GM18519 (cell line): Measurements from ENCODE around the gene GRK1.
"Not testable (repeated sequence)": the region's sequence is repeated elsewhere in the genome, so short reads cannot be mapped to it uniquely, and the experiment has no call there.

ENCODE experiments used
- ATAC-seq: cut with Tn5 transposase; IDR thresholded peaks from one replicate; pipeline ENCODE4 v1.9.1; 2021; ENCODE audit warnings: mild to moderate bottlenecking, moderate library complexity; ENCODE audit not compliant: unreplicated experiment, low FRiP score

Gene GRK1

DNA sequence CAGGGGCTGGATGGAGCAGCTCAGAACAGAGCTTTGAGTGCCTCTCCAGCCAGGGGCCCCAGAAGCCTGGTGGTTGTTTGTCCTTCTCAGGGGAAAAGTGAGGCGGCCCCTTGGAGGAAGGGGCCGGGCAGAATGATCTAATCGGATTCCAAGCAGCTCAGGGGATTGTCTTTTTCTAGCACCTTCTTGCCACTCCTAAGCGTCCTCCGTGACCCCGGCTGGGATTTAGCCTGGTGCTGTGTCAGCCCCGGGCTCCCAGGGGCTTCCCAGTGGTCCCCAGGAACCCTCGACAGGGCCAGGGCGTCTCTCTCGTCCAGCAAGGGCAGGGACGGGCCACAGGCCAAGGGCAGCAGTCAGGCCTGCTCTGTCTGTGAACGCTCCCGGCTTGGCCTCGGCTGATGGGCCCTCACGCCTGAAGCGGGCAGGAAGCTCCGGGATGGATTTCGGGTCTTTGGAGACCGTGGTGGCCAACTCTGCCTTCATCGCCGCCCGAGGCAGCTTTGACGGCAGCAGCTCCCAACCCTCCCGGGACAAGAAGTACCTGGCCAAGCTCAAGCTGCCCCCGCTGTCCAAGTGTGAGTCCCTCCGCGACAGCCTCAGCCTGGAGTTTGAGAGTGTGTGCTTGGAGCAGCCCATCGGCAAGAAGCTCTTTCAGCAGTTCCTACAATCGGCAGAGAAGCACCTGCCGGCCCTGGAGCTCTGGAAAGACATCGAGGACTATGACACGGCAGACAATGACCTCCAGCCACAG lies at the start of gene GRK1:
Gene GRK1, plus strand, starts transcription at position 269 of the 751 bp plus-strand sequence. Its CDS starts 168 bp downstream, at position 437.
- ATAC-seq: no peak

DNA sequence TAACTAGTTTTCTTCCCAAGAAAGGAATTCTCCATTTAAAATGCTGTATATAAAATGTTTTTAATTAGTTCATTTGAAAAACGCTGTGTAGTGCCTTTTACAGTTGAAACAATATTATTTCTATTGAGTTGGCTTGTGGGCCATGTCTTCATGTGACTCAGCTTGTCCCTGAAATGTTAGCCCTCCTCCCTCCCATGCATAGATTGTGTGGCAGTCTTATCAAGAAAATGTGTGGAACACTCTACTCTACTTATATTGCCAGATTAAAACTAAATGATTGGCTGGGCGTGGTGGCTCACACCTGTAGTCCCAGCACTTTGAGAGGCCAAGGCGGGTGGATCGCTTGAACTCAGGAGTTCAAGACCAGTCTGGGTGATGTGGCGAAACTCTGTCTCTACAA lies 49.1 kb upstream of the GRK1 start:
- no peak for ATAC-seq

DNA sequence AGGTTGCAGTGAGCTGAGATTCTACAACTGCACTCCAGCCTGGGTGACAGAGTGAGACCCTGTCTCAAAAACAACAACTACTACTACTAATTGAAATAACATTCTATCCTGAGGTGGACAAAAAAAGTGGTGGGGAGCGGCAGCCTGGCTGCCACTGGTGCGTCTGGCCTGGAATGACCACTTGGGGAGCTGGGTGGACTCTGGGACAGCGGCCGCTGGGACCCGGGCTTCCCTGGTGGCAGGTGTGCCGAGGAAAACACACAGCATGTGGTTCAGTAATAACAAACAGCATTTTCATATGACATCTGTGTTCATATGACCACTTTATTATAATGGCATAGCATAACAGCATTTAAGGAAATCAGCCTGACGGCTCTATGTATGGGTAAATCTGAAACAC lies 48.6 kb upstream of the GRK1 start:
- ATAC-seq: no peak

DNA sequence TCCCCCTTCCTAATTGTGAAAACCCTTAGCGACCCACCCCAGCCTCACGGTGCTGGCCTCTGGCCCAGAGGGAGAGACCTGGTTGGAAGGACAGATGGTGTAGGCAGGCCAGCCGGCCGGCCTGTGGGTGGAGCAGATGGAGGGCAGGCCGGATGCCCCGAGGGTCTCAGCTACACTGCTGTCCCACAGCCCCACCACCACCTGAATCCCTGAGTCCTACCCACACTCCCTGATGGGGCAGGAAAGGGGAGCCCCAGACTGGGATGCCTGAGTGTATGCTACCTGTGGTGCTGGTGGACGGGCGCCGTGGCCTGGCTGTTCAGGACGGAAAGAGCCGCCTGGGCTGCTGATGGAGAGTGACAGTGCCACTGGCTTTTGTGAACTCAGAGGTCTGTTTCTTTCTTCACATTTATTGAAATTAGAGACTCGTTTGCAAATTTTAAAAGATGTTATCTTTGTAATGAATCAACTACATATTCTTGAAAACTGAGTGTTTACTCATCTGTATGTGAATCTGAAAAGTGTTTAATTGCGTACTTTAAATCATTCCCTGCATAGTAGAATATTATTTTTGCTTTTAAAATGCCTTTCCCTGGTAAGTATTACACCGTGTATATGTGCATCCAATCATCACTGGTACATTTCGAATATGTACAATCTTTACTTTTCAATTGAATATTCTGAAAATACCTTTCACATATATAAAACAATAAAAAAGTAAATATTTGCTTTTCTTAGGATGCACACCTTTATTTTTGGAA lies 46.8 kb upstream of the GRK1 start:
- no peak for ATAC-seq

- ATAC-seq: no peak
Measured at GRCh38 chr13:113621046-113621445, 46.0 kb upstream of the GRK1 start.

DNA sequence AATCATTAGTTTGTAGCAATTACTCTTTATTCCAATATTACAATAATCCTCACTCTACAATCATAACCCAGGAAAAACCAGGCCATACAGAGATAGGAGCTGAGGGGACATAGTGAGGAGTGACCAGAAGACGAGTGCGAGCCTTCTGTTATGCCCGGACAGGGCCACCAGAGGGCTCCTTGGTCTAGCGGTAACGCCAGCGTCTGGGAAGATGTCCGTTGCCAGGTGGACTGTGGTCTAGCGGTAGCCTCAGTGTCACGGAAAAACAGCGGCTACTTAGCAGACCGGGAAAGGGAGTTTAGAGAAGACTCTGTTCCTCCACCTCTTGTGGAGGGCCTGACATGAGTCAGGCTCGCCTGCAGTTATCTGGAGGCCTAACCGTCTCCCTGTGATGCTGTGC lies 45.5 kb upstream of the GRK1 start:
- not testable (repeated sequence) for ATAC-seq

GRCh38 chr13:113621986-113622550 lies 45.0 kb upstream of the GRK1 start:
- ATAC-seq: not testable (repeated sequence)

GRCh38 chr13:113622791-113623490 lies 44.1 kb upstream of the GRK1 start:
- no peak for ATAC-seq

DNA sequence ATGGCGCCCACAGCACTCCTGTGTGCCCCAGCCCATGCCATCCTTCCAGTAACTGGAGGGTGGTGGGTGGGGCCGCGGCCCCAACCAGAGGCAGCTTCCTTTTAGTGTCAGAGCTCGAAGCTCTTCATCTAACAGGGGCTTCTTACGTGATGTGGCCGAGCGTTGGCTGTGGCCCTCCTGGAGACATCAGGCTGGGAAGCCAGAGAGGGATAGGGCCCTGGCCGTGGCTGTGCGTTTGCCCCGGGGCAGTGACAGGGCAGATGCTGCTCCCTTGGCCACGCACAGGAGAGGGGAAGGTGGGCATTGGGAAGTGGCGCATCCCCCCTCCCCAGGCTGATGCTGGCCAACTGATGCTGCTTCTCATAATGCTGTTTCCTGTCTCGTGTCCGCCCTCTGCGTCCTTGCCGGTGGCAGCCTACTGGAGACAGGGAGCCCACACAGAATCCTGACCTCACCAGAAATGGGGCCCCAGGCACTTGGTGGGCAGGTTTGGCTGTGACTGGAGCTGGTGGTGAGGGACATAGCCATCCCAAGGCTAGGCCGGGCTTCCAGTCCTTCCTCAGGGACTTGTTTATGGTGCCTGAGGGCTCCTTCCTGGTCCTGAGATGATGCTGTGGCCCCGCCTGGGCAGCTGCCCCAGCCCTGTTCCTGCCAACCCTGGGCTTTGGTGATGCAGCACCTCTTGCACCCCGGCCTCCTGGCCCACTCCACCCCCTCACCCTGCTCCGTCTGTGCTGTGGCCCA lies 43.4 kb upstream of the GRK1 start:
- ATAC-seq: no peak

GRCh38 chr13:113624235-113624587 lies 42.8 kb upstream of the GRK1 start:
- ATAC-seq: no peak

GRCh38 chr13:113624640-113625304 lies 42.2 kb upstream of the GRK1 start:
- ATAC-seq: not testable (repeated sequence)

DNA sequence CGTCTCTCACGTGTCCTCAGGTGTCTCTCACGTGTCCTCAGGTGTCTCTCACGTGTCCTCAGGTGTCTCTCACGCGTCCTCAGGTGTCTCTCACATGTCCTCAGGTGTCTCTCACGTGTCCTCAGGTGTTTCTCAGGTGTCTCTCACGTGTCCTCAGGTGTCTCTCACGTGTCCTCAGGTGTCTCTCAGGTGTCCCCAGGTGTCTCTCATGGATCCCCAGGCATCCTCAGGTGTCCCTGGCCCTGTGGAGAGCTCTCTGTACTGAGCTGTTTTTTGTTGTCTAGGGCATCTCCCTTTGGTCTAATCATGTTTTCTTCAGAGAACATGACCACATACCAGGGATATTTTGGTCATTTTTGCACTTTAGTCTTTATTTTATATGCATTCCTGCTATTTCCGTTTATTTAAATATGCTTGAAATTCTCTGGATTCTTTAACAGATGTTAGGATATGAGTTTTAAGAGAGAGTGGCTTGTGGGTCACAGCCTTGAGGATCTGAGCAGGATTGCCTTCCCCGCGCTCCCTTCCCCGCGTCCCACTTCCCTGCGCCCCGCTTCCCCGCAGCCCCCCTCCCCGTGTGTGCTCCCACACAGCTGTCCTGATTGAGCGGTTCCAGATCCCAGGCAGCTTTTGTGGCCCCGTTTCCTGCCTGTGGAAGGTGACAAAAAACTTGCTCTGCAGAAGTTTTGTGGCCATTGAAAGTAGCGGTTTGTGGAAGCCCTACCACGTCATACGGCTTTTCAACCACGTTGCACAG lies 40.9 kb upstream of the GRK1 start:
- no peak for ATAC-seq

GRCh38 chr13:113627136-113627535 lies 39.9 kb upstream of the GRK1 start:
- no peak for ATAC-seq

DNA sequence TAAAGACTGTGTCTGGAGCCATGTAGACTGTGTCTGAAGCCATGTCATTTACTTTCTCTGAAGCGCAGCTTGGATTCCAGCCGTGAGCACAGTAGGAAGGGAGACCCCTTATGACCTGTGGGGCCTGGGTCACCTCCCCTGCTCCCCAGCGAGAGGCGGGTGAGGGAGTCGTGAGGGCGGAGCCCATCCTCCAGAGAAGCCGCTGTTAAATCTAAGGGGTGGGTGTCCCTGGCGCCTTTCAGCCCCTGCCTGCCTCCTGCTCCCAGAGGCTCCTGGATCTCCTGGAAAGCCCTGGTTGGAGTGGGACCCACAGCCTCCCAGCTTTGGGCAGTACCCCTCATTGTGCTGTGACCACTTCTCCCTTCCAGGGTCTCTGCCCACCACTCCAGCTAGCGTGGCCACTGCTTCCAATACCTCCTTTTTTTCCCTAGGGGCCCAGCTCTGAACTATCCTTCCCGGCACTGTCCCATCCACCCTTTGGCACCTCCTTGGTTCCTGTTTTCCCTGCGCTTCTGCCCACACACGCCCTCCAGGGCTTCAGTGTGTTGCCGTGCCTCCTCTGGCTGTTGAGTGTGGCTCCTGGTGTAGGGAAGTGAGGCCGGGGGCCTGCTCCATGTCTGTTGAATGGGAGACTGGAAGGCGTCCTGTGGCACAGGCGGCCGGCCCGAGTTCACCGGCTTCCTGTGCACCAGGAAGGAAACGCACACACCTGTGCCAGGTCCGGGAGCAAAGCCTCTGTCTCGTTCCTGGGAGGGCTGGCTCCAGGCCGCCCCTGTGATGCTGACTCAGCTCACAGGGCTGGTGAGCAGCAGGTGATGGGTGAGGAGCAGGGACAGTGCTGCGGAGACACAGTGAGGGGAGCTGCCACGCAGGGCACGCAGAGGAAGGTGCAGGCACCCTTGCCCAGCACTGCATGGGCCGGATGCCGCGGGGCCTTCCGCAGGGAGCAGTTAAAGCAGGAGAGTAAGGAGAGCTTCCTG lies 38.4 kb upstream of the GRK1 start:
- no peak for ATAC-seq

- no peak for ATAC-seq
Measured at GRCh38 chr13:113629866-113630265, 37.2 kb upstream of the GRK1 start.

DNA sequence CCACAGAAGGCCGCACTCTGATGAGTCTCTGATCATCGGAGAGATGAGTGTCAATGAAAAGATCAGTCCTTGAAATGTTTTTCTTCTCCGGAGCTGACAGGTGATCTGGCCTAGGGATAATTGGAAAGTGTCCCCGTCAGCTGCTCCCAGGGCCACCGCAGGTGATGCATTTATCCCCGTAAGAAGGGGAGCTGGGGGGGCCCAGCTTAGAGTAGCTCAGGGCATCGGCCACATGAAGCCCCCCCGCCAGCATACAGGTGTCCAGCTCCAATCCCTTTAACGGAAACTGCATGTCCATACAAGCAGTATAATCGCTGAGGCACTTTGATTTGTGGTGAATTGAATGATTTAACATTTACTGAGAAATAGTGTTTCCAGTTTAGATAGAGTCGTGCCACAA lies 36.7 kb upstream of the GRK1 start:
- ATAC-seq: no peak

- ATAC-seq: no peak
Measured at GRCh38 chr13:113630804-113631203, 36.2 kb upstream of the GRK1 start.
